Frontal cortex (tissue), 4 donors: ENCODE measurements around the gene PLCH1. TPM values are rescaled to one million over a fixed set of nuclear protein-coding genes. Genes with fewer than 3 reads are reported as not detected.

Experiments
- DNase-seq, 2 donors: peaks; one replicate each; pipeline ENCODE4 v3.0.0; 2012; ENCODE audit warnings: low spot score in 2 of 2
- FAIRE-seq: peaks from 2 replicates; lab custom pipeline; 2012; peaks lifted over from hg19 to GRCh38; lab: Jason Lieb, UNC
- total RNA-seq: library from RNA; depleted of rRNA; stranded (reverse); fragments of >200 nt; gene quantifications from one replicate; pipeline ENCODE4 v1.2.3, GENCODE V29; 2014
- donor health status: control.
- donor health status: control.
- donor health status: control.

The PLCH1 gene
- total RNA-seq, 1 donor from 2014 or later: 19.2 TPM

DNA sequence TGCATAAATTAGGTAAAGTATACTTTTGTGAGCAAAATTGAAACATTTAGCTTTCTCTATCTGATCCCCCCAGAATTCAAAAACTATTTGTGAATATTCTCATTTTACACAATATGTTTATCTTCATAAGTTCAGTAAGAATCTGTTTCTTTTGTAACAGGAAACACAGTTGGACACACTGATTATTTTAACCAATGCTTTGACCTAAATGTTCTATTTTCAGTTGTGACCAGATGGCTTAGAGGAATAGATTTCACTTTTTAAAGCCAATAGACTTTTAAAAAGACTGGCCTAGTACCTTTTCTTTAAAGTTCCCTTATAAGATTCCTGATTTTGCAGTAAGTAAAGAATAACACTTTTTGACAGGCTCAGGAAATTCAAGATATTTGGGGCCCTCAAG, 377.4 kb downstream of the PLCH1 start:
- no peak for FAIRE-seq
- DNase-seq: no peak

DNA sequence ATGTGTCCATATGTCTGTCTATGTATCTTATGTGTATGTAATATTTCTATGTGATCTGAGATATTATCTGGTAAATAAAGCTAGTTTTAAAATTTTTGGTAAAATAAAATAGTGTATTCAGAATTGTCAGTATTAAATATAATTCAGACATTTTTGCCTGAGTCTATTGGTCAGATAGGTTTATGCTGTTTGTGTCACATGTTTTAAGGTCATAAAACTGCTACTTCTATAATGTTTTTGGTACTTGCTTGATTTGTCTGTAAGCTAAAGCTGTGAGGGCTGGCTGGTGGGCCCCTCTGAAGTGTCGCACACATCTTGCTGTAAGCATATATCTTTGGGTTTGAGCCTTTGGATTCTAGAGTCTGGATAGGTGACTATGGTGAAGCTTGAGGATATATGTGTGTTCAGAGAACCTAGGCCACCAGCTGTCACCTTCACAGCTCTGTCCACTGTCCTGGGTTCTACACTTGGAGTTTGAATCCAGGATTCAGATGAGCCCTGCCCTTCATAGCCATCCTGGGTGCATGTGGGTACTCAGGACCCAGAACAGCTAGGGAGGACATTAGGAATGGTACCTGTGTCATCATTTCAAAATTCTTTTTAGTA, 379.6 kb downstream of the PLCH1 start:
- no peak for FAIRE-seq
- DNase-seq: no peak

DNA sequence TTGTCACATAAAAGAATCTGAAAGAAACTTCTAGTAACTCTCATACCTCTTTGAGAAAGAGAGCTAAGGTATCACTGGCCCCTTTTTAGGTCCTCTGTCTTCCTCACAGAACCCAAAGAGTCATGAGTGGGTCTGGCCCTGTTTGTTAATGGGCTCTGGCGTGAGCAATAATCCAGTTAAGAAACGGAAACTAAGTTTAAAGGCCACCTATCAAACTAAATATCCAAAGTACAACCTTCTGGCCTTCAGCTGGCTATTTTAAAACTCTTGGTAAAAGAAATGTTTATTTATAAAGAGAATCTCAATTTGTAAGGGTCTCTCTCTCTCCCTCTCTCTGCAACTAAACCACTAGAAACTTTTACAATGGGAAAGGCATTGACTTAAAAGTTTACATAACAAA, 380.4 kb downstream of the PLCH1 start:
- FAIRE-seq (no peak), DNase-seq (no peak)

DNA sequence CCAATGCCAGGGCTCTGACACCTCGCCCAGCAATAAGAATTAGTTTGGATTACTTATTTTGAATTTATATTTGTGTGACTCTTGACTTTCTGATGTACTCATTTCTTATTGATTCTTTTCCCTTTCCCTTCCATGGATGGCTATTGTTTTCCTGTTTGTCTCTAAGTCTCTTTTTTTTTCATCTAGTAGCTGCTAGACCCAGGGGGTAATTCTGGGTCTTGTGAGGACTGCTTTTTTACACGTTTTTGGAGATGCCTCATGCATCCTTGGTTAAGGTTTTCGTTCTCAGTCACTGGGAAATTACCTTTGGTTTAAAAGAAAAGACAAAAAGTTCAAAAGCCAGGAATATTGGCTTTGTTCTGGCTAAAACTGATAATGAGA, 381.2 kb downstream of the PLCH1 start:
- DNase-seq (no peak), FAIRE-seq (no peak)

DNA sequence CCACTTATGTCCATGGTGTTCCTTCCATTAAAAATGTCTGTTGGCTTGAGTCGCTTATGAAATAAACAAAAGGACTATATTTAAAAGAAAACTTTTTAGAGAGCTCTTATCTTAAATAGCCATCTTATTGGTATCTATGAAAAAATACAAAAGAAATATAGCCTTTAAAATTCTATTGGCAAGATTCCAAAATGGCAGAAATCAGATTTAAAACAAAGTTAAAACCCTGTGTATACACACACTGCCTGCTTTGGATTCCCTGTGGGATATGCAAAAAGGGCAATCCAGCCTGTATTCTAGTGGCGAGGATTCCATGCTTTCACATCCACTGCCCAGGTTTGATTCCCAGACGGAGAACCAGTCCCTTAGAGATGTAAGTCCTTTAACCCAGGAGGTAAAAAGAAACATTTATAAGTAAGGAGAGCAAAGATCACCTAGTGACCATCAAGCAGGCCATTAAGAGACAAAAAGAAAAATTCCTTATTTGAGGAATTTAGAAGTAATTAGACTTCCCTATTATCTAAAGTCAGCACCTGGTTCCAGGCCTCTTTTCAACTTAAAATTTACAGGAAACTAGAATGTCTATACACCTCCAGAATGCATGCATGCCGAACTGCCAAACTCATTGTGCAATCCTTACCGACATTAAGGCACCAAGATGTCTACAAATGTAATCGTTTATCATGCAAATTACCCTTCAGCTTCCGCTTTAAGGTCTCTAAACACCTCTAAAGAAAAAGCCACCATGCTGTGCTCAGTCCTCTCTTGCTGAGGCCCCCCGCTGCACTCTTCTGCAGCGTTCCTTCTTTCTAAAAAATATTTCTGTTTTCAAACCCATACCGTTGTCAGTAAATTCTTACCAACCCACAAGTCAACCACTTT, 381.8 kb downstream of the PLCH1 start:
- DNase-seq (no peak), FAIRE-seq (no peak)

DNA sequence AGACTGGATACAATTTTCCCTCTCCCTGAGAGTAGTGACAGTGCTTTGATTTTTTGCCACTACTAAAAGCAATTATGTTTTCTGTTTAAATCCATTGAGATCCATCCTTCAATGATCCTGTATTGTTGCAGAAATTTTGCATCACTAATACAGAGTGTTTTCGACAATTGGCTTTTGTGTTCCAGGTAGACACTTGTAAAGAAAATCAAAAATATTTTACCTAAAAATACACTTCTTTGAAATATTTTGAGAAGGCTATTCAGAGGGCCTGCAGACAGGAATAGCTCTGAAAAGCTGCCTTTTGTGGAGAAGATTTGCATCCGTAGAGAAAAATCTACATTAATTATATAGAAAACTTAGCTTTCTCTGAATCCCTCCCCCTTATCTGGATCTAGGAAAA, 384.6 kb downstream of the PLCH1 start:
- DNase-seq: no peak

DNA sequence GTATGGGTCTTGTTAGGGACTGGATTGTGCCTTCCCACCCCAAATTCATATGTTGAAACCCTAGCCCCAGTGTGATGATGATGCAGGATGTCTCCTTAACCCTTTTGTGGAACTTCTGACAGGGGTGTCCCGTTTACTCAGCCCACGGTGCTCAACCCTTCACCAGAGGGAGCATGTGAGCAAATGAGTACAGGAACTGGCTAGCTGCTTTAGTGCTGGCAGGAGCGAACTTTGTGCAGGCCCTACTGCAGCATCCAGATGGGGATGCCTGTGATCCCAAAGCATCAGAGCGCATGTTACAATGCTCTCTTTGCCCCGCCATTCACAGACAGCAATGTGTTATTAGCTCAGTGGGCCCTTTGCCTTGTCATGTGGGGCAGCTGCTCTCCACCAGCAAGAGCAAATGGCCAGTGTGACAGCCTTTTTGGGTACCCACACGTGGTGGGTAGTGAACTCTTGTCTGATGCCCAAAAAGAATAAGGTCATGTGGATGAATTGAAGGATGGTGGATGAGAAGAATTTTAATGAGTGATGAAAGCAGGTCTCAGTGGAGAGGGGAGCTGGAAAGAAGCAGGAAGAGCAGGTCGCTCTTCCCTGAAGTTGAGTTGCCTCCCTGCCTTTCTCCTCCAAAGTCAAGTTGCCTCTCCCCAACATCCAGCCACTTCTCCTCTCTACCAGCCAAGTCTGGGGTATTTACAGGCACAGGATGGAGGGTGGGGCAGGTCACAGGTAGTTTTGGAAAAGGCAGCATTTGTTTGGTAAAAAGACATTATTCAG, 388.1 kb downstream of the PLCH1 start:
- no peak for FAIRE-seq
- no peak for DNase-seq

More for the DNA sequence above, 384.6 kb downstream of the PLCH1 start:
- FAIRE-seq: no peak

DNA sequence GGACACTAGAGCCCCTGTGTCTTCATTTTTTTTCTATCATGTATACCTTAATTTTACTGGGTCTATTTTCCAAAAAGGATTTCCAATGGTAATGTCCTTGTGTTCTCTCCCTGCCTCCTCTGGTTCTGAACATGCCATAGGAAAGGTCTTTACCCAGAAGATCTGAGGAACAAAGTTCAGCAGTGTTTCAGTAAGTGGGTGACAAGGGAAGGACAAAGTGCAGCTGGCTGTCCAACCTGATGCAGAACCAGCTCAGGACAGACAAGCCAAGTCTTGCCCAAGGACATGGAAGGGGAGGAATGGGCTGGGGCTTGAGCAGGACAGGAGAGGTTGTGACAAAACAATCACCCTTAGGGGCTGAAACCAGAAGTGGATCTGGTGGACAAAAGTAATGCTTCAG, 390.2 kb downstream of the PLCH1 start:
- FAIRE-seq: no peak
- no peak for DNase-seq

DNA sequence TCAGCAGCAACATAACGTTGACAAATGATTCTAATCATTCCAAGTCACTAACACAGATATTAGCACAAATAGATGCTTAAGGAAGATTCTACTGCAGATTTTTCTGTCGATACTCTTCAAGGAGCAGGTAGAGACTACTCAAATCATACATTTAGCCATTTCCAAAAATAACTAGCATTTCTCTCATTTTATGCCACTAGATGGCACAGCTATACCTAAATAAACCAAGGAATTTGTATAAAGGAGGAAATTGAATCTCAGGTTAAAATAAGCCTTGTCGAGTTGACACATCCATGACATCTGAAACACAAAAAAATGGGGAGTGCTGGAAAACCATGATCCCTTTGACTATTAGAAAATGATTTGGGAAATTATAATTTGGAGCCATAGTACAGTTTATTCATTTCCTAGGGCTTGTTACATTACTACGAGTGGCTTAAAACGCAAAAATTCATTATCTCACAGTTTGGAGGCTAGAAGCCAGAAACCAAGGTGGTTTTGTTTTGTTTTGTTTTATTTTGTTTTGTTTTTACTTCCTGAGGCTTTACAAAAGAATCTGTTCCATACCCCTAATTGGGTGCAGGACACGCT, 391.9 kb downstream of the PLCH1 start:
- peak; percentile 44 for FAIRE-seq
- DNase-seq: peak in 1 of 2 donors; percentile 29

DNA sequence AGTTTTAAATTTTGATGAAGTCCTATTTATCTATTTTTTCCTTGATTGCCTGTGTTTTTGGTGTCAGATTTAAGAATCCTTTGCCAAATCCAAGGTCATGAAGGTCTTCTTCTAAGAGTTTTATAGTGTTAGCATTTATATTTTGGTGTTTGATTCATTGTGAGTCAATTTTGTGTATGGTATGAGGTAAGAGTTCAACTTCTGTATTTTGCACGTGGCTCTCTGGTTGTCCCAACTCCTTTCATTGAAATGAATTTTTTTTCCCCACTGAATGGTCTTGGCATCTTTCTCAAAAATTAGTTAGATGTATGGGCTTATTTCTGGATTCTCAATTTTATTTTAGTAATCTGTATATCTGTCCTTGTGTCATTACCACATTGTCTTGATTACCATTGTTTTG, 394.3 kb downstream of the PLCH1 start:
- FAIRE-seq (no peak), DNase-seq (no peak)

DNA sequence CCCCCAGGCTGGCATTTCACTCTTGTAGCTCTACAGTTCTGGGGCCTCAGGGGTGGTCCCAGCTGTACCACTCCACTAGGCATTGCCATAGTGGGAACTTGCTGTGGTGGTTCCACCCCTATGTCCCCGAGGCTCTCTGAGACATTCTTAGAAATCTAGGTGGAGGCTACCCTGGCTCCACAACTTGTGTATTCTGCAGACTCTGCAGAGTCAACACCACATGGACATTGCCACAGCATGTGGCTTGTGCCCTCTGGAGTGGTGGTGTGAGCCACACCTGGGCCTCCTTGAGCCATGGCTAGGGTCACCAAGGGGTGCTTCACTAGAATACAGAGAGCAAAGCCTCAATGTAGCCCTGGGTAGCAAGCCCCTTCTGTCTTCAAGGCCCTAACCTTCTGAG, 397.0 kb downstream of the PLCH1 start:
- FAIRE-seq: no peak
- no peak for DNase-seq

DNA sequence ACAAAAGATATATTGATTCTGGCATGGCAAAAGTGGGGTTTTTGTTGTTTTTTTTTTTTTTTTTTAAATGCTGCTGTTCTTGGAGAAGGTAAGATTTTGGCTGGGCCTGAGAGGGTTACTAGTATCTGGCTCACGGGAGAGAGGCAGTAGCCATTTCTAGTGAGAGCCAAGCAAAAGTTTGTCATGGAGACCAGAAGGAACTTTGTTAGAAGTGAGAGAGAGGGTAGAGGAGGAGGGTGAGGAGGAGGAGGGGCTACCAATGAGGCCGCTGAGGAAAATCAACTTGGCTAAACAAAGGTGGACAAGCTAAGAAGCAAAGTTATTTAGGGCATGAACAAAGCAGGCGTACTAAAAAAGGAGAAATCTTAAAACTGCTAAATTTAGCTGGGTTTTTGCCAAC, 402.5 kb downstream of the PLCH1 start:
- FAIRE-seq: no peak
- no peak for DNase-seq

DNA sequence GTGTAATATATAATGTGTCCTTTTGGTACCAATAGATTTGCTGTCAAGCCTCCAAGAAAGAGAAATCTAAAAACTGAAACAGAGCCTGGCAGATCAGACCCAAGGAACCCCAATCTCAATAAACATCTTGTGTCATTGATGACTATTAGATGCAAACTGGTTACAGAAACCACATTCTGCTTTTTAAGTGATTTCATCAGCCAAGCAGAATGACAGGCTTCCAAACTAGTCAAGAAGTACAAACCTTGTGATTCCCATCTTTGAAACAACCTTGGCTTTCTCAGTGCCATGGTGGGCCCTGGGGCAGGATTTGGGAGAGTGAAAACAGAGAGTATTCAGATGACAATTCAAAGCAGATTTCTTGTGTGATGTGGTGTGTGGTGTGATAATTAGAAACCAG, 405.8 kb downstream of the PLCH1 start:
- FAIRE-seq (no peak), DNase-seq (no peak)

DNA sequence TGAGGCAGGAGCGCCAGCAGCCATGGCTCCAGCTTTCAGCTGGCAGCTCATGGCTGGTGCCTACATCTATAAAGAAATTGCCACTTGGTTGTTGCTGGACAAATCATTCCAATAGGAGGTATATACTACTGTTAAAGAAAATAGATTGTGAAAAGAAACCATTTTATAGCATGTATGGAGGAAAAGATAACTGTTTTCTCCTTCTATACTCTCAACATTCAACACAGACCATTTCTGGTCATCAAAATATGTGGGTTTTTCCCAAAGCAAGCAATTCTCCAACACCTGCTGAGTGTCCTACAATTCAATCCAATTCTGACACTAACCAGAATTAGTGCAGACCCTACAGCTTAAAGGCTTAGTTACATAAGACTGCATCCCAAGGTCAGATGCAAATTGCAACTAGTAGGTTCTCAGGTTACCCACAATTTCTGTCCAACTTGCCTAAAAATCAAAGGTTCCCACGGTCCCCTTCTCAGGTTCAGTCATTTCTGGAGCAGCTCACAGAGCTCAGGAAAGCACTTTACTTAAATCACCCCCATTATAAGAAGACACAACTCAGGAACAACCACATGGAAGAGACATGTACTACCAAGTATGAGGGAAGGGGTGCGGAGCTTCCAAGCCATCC, 409.0 kb downstream of the PLCH1 start:
- DNase-seq (no peak), FAIRE-seq (no peak)

DNA sequence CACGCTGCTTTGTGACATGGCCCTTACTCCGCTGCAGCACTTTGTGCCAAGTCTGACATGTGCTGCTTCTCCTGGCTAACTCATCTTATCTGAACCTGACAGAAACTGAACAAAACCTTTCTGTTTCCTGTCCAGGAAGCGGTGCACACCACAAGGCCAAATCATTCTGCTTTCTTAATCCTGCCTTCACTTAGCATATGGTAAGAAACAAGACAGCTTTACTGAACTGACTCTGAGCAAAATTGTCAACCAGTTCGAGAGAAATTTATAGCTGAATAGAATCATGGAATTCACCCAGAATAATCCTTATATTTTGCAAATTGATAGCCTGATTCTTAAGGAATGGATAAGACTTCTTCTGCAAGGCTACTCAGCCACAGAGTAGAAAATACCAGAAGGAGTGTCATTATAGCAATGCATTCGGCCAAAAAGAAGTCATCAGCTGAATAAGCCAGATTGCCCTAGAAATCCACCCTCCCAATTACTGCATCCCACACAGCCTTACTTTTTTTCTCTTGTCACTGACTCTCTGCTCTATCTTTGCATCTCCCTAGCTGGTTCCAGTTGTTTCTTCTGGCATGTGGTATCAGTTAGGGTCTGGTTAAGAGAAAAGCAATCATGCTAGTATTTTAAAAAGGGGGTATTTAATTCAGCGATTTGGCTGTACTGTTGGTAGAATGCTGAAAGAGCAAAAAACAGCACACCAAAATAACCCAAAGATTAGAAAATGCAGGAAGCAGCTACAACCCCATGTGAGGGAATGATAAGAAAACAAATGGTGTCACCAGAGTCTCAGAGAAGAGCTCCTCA, 409.8 kb downstream of the PLCH1 start:
- DNase-seq (no peak), FAIRE-seq (no peak)

DNA sequence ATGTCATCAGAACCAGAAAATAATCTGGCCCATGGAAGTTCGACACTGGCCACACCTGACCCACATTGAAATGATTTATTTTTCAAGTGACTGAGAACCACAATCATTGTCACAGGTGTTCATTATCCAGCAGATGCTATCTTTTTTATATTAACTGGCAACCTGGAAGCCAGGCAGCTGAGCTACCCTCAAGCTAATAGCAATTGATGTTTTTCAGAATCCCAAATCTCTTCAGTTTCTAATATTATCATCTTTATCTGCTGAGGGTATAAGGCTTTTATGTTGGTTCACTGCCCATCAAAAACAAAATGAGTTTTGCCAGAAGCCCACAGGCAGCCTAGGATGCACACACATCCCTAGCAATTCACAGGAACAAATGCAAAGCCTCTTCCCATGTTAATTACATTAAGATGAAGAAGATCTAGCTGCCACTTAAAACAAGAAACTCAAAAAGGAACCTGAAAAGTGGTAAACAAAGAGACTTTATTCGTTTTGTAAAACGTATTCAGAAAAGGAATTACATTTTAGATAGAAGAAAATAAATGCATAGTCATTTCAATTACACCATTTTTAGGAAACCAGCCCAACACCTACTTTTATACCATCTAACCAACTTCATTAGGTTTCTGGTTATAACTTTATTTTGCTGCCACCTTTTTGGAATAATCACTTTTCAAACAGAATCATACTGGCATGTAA, 410.5 kb downstream of the PLCH1 start:
- no peak for DNase-seq
- FAIRE-seq: no peak

DNA sequence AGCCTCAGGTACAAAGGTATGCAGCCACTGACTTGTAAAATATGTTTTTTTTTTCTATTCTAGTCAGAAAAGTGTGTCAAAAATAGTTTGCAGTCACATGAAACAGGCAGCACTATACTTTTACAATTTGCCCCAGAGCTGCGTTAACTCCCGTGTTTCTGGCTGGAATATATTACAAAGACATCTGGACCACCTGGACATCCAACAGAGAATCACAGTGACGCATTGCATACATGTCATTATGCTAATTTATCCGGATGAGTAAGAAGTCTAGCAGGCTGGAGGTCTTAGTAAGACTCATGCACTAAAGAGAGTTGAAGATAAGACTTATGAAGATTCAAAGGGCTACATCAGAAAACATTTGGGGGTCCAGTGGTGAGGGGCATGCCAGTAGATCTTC, 412.2 kb downstream of the PLCH1 start:
- no peak for FAIRE-seq
- DNase-seq: no peak

DNA sequence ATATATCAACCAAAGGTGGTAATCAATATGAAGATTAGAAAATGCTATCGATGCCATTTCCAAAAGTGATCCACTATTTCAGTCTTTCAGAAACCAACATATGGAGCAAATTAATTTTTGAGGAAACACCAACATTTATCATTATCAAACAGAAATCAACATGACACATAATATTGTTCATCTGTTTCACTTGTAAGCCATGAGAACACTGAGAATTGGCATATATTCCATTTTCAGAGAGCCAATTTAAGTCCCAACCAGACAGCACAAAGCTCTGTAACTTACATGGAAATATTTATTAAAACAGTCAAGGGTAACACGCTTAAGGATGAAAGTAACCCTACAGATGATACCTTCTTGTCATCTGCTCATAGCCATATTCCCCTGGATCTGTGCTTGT, 413.8 kb downstream of the PLCH1 start:
- no peak for FAIRE-seq

DNA sequence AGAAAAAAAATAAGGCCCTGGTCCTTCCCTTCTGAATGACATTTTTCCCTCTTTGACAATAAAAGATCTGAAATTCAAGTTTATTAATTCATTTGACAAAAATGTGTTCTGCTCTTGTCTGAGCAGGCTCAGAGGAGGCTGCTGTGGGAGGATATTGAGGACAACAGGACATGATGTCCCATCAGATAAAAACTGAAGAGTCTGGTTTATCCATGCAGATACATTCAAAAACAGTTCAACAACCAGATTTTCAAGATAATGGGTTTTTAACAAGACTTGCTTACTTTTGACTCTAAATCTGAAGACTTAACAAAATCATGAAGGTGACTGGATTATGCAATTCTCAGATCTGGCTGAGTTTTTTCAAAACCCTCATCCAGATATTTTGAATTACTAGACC, 414.5 kb downstream of the PLCH1 start:
- FAIRE-seq: no peak
- no peak for DNase-seq

More for the DNA sequence above, 413.8 kb downstream of the PLCH1 start:
- no peak for DNase-seq
